GM19240 (cell line): ENCODE data around the gene TRIP12.

Source experiments
- DNase-seq: peaks from one replicate; pipeline ENCODE4 v3.0.0; 2011; ENCODE audit warnings: low spot score; ENCODE audit not compliant: insufficient read length

Gene TRIP12

GRCh38 chr2:229718057-229718456 lies 203.8 kb downstream of the TRIP12 start:
- no peak for DNase-seq

- no peak for DNase-seq
Observed at GRCh38 chr2:229715895-229716507, 205.8 kb downstream of the TRIP12 start.

GRCh38 chr2:229714736-229715541 lies 206.9 kb downstream of the TRIP12 start:
- DNase-seq: no peak

DNA sequence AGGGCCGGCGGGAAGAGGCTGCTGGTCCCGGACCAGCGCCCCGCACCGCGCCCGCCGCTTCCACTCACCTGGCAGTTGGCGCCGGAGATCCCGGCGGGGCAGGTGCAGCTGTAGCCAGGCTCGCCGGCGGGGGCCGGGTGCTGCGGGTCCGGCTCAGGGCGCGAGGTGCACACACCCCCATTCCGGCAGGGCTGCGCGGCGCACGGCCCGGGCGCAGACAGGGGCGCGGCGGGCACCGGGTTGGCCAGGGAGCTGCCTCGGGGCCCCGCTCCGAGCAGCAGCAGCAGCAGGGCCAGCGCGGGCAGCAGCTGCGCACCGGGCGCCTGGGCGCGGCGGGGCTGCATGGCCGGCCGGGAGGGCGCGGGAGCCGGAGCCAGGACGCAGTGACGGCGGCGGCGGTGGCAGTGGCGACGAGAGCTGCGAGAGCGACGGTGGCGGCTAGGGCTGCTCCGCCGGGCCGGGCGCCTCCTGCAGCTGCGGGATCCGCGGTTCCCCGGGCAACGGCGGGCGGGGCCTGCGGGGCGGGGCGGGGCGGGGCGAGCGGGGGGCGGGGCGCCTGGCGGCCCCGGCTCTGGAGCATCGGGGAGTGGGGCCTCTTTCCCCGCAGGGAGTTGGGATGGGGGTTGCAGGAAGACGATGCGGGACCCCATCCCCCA lies 207.6 kb downstream of the TRIP12 start, which contains the start of gene DNER:
Gene DNER (minus strand): TSS at position 476 of the 656 bp plus-strand sequence. CDS start 132 bp downstream, at position 344.
- peak; percentile 39 for DNase-seq
